ENCODE results near the gene CLASP2.

CLASP2 gene

GRCh38 chr3:33639889-33640288 lies 78.2 kb downstream of the CLASP2 start:
- DNase-seq: no peak
- H3K36me3 Mint-ChIP-seq: peaks cover 4 to 17% of the 10 kb centered on the region in 2 donors
- no peak overlapping the region for H3K4me3 Mint-ChIP-seq
- H3K9me3 Mint-ChIP-seq: no peaks in the 10 kb centered on the region
- H3K27ac Mint-ChIP-seq: no peak overlapping the region
- no peak for ATAC-seq (replicated peaks)
- no peaks in the 10 kb centered on the region for H3K27me3 Mint-ChIP-seq
- no peaks in the 10 kb centered on the region for H3K4me1 Mint-ChIP-seq

GRCh38 chr3:33637482-33637881 lies 80.6 kb downstream of the CLASP2 start:
- Mint-ChIP-seq H3K9me3 (no peaks in the 10 kb centered on the region), H3K4me1 (no peaks in the 10 kb centered on the region), H3K36me3 (peaks cover 3 to 22% of the 10 kb centered on the region in 2 donors), H3K27me3 (no peaks in the 10 kb centered on the region), H3K27ac (no peak overlapping the region), H3K4me3 (no peak overlapping the region)
- ATAC-seq (replicated peaks) (no peak), DNase-seq (no peak)

DNA sequence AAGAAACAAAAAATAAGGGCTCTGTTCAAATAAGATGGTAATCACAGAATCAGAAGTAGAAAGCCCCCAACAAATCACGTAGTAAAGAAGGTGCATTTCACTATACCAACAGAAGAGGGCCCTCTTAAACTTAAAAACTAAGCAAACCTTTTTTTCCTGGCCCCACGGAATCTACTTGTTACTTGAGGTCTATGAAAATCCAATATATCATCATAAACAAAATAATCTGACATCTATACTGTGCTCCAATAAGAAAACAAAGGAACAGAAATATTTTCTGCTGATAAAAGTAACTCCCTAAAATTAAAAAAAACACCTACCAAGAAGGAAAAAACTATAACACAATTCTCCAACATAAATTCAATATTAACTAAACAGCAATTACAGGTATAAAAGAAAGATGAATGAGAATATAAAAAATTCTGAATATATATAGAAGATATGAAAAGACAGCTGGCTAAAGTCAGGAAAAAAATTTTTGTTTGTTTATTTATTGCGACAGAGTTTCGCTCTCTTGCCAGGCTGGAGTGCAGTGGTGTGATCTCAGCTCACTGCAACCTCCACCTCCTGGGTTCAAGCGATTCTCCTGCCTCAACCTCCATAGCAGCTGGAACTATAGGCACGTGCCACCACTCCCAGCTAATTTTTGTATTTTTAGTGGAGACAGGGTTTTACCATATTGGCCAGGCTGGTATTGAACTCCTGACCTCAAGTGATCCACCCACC lies 81.8 kb downstream of the CLASP2 start:
- Mint-ChIP-seq H3K4me1 (no peaks in the 10 kb centered on the region), H3K36me3 (peaks cover 3 to 22% of the 10 kb centered on the region in 2 donors), H3K27ac (no peak overlapping the region), H3K27me3 (no peaks in the 10 kb centered on the region), H3K9me3 (no peaks in the 10 kb centered on the region), H3K4me3 (no peak overlapping the region)
- DNase-seq (no peak), ATAC-seq (replicated peaks) (no peak)

- H3K4me1 Mint-ChIP-seq: no peaks in the 10 kb centered on the region
- no peaks in the 10 kb centered on the region for H3K27me3 Mint-ChIP-seq
- no peak for DNase-seq
- H3K27ac Mint-ChIP-seq: no peak overlapping the region
- no peak overlapping the region for H3K4me3 Mint-ChIP-seq
- H3K36me3 Mint-ChIP-seq: peaks cover 3 to 21% of the 10 kb centered on the region in 2 donors
- no peaks in the 10 kb centered on the region for H3K9me3 Mint-ChIP-seq
- ATAC-seq (replicated peaks): no peak
Measured at GRCh38 chr3:33634262-33634661, 83.8 kb downstream of the CLASP2 start.

GRCh38 chr3:33629219-33629618 lies 88.8 kb downstream of the CLASP2 start:
- Mint-ChIP-seq H3K36me3 (peaks cover 3 to 12% of the 10 kb centered on the region in 2 donors), H3K27me3 (no peaks in the 10 kb centered on the region), H3K9me3 (no peaks in the 10 kb centered on the region), H3K4me1 (no peaks in the 10 kb centered on the region), H3K4me3 (no peak overlapping the region), H3K27ac (no peak overlapping the region)
- ATAC-seq (replicated peaks) (no peak), DNase-seq (no peak)

GRCh38 chr3:33624756-33625155 lies 93.3 kb downstream of the CLASP2 start:
- H3K36me3 Mint-ChIP-seq: peaks cover 8 to 22% of the 10 kb centered on the region in 2 donors
- H3K4me3 Mint-ChIP-seq: no peak overlapping the region
- no peak for DNase-seq
- H3K9me3 Mint-ChIP-seq: no peaks in the 10 kb centered on the region
- H3K27ac Mint-ChIP-seq: no peak overlapping the region
- no peak for ATAC-seq (replicated peaks)
- peaks cover 0 to 2% of the 10 kb centered on the region in 2 donors for H3K4me1 Mint-ChIP-seq
- H3K27me3 Mint-ChIP-seq: no peaks in the 10 kb centered on the region

DNA sequence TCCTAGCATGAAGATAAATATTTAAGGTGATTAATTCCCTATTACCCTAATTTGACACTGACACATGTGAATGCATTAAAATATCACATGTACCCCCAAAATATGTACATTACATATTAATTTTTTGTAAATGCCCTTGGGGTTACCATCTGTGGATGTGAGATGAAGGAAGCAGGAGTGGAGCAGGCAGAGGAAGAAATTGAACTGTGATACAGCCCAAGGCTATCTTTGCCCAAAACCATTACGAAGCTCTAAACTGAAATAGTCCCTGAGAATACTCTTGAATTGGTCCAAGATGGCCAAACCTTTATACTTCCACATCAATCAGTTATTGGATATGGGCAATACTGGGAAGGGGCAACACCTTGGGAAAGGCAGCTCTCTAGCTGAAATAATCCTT lies 105.0 kb downstream of the CLASP2 start:
- Mint-ChIP-seq H3K4me1 (no peaks in the 10 kb centered on the region), H3K27me3 (no peaks in the 10 kb centered on the region), H3K36me3 (peaks cover 15 to 65% of the 10 kb centered on the region in 2 donors), H3K27ac (no peak overlapping the region), H3K9me3 (no peaks in the 10 kb centered on the region), H3K4me3 (no peak overlapping the region)
- DNase-seq (no peak), ATAC-seq (replicated peaks) (no peak)

DNA sequence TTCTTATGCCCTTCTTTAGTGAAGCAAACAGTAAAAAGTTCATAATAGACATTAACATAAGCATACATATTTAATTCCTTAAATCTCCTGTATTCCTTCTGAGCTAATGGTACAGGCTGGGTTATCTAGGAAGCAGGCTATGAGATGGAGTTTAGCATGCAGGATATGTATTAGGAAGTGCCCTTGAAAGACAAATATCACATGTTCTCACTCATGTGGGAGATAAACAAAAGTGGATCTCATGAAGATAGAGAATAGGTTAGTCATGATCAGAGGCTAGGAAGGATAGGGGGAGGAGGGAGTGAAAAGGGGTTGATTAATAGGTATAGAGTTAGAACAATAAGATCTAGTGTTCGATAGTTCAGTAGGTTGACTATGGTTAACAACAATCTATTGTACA lies 105.4 kb downstream of the CLASP2 start:
- Mint-ChIP-seq H3K36me3 (peaks cover 17 to 63% of the 10 kb centered on the region in 2 donors), H3K9me3 (no peaks in the 10 kb centered on the region), H3K4me1 (no peaks in the 10 kb centered on the region), H3K27ac (no peak overlapping the region), H3K27me3 (no peaks in the 10 kb centered on the region), H3K4me3 (no peak overlapping the region)
- ATAC-seq (replicated peaks) (no peak), DNase-seq (no peak)

- Mint-ChIP-seq H3K27me3 (no peaks in the 10 kb centered on the region), H3K4me3 (no peak overlapping the region), H3K9me3 (no peaks in the 10 kb centered on the region), H3K36me3 (peaks cover 46 to 57% of the 10 kb centered on the region in 2 donors), H3K27ac (no peak overlapping the region), H3K4me1 (no peaks in the 10 kb centered on the region)
- DNase-seq (no peak), ATAC-seq (replicated peaks) (no peak)
Measured at GRCh38 chr3:33602829-33603228, 115.2 kb downstream of the CLASP2 start.

DNA sequence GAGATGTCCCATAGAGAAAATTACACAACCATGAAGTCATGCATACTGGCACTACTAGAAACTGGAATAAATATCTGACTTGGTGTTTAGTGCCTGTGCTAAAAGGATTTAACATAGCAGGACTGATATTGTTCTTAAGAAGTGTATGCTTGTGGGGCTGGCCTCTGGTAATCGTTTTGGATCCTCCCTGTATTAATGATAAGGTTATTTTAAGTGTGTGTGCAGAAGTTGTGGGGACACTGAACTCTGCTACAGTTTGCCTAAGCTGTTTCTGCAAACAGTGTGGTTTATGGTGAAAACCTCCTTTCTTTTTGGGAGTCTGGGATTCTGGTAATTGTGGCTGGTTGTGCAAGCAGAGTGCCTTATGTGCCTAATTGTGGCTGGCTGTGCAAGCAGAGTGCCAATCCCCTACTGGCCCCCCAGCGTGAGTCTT lies 120.8 kb downstream of the CLASP2 start:
- no peak for DNase-seq
- no peak overlapping the region for H3K4me3 Mint-ChIP-seq
- H3K4me1 Mint-ChIP-seq: no peaks in the 10 kb centered on the region
- no peak for ATAC-seq (replicated peaks)
- H3K36me3 Mint-ChIP-seq: peaks cover 24 to 26% of the 10 kb centered on the region in 2 donors
- no peak overlapping the region for H3K27ac Mint-ChIP-seq
- H3K9me3 Mint-ChIP-seq: no peaks in the 10 kb centered on the region
- H3K27me3 Mint-ChIP-seq: no peaks in the 10 kb centered on the region

DNA sequence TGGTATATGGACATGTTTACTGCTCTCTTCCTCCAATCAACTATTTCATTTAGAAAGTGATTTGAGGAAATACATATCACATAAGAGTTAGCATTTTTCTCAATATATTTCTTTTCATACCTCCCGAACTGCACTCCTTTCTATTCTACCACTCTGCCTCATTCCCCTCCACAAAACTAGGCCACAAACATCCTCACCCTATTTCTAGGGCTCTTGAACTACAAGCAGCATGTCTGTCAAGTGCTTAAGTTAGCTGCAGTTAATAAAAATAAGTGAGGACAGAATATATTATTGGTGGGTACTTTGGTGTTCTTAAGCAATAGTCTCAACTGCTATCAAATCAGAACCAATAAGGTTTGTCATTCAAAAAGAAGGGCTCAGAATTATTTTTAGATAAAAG lies 125.1 kb downstream of the CLASP2 start:
- Mint-ChIP-seq H3K9me3 (no peaks in the 10 kb centered on the region), H3K36me3 (peaks cover 22 to 25% of the 10 kb centered on the region in 2 donors), H3K27me3 (no peaks in the 10 kb centered on the region), H3K27ac (no peak overlapping the region), H3K4me3 (no peak overlapping the region), H3K4me1 (no peaks in the 10 kb centered on the region)
- ATAC-seq (replicated peaks): no peak
- DNase-seq: no peak

DNA sequence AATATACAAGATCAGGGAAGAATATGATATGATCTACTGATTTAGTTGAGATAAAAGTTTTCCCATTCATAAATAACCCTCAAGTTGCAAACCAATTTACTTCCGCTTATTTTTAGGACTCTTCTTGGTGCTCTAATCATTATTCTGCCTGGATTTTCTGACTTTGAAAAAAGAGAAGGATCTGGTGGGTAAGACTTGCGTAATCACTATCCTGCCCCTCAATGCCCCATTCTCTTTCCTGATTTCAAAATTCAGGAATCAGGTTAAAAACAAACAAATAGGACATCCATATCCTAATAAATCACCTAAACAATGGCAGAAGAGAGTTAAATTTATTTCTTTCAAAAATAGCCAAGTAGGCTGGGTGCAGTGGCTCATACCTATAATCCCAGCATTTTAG lies 127.5 kb downstream of the CLASP2 start:
- H3K27ac Mint-ChIP-seq: no peak overlapping the region
- H3K4me1 Mint-ChIP-seq: no peaks in the 10 kb centered on the region
- H3K9me3 Mint-ChIP-seq: no peaks in the 10 kb centered on the region
- H3K36me3 Mint-ChIP-seq: peaks cover 30 to 34% of the 10 kb centered on the region in 2 donors
- no peak overlapping the region for H3K4me3 Mint-ChIP-seq
- H3K27me3 Mint-ChIP-seq: no peaks in the 10 kb centered on the region
- no peak for ATAC-seq (replicated peaks)
- DNase-seq: no peak

GRCh38 chr3:33586402-33586801 lies 131.7 kb downstream of the CLASP2 start:
- peaks cover 0 to 6% of the 10 kb centered on the region in 2 donors for H3K4me1 Mint-ChIP-seq
- peaks cover 39 to 46% of the 10 kb centered on the region in 2 donors for H3K36me3 Mint-ChIP-seq
- DNase-seq (no peak), ATAC-seq (replicated peaks) (no peak)
- H3K4me3 Mint-ChIP-seq: no peak overlapping the region
- no peak overlapping the region for H3K27ac Mint-ChIP-seq
- H3K27me3 Mint-ChIP-seq: no peaks in the 10 kb centered on the region
- H3K9me3 Mint-ChIP-seq: no peaks in the 10 kb centered on the region

DNA sequence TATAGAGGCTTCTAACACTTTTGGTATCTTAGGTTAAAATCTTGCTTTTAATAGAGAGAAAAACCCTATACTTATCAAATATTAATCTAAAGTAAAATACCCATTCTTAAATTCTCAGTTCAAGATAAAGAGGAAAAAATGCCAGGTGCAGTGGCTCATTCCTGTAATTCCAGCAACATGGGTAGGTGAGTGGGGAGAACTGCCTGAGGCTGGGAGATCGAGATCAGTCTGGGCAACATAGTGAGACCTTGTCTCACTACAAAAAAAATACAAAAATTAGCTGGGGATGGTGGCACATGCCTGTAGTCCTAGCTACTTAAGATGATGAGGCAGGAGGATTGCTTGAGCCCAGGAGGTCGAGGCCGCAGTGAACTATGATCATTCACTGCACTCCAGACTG lies 135.8 kb downstream of the CLASP2 start:
- DNase-seq (no peak), ATAC-seq (replicated peaks) (no peak)
- Mint-ChIP-seq H3K27me3 (no peaks in the 10 kb centered on the region), H3K4me3 (no peak overlapping the region), H3K27ac (no peak overlapping the region), H3K9me3 (no peaks in the 10 kb centered on the region), H3K36me3 (peaks cover 21 to 36% of the 10 kb centered on the region in 2 donors), H3K4me1 (peaks cover 0 to 6% of the 10 kb centered on the region in 2 donors)

DNA sequence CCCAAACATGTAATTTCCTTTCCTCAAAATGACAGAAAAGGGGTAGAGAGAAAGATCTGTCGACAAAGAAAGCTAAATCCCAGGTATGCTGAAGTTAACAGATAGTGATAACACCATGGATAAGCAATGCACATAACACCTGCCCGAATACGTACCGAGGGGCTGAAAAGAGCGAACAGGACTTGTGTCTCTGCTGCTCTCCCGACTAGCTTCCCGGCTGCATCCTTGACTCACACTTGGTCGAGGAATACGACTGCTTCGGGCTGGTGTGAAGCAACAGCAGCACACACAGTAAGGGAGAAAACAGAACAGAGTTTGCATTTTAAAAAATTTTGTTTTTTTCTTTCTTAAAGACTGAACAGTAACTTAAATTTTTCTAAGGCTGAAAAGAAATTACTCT lies 136.4 kb downstream of the CLASP2 start:
- H3K4me1 Mint-ChIP-seq: peaks cover 0 to 6% of the 10 kb centered on the region in 2 donors
- no peak for ATAC-seq (replicated peaks)
- no peaks in the 10 kb centered on the region for H3K27me3 Mint-ChIP-seq

More for the DNA sequence above, 136.4 kb downstream of the CLASP2 start:
- no peak overlapping the region for H3K4me3 Mint-ChIP-seq
- H3K27ac Mint-ChIP-seq: no peak overlapping the region
- DNase-seq: no peak
- H3K36me3 Mint-ChIP-seq: peaks cover 15 to 33% of the 10 kb centered on the region in 2 donors
- no peaks in the 10 kb centered on the region for H3K9me3 Mint-ChIP-seq
